ENCODE results near the gene GFAP. TPM values are rescaled to one million over a fixed set of nuclear protein-coding genes. Genes with fewer than 3 reads are reported as not detected.

GFAP gene
- total RNA-seq, 2 experiments from 2014 or later = not detected

DNA sequence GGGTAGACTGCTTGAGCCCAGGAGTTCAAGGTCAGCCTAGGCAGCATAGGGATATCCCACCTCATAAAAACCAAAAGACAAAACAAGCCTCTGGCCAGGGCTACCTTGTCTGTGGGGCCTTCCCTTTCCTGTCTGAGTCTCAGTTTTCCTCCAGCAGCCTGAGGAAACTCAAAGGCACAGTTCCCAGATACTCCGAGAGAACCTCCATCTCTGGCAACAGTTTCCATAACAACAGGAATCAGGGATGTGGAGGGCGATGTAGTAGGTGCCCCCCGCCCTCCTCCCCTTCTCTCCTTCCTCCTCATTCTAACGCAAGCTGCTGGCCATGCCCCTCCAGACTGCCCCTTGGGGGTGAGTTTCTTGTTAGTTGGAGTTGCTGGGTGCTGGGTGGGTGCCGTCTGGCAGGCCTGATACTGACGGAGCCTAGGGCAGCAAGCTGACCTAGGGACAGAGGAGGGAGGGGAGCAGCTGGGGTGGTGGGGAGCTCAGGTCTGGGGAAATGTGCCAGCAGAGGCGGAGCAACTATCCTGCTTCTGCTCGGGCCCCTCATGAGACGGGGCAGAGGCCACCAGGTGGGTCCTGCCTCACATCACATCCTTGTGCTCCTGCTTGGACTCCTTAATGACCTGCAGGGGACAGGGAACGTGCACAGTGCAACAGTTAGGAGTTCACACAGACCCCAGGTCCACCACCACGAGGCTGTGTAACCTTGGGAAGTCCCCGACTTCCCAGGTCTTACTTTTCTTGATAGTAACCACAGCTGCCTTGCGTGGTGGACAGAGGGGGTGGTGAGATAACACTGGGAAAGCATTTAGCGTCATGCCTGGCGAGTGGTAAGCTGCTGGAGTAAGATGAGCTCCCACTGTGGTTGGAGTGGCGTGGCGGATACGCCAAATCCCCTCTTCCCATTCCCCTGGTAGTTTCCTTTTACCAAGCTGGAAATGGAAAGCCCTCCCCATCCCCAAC, 8.3 kb downstream of the GFAP start:
- peaks cover 9% of the 10 kb centered on the region for H3K4me1 ChIP-seq (ENCODE audit: insufficient read depth, low read length)
- CTCF ChIA-PET = no interaction called here
- Mint-ChIP-seq H3K27me3 (peaks cover 32% of the 10 kb centered on the region), H3K4me3 (no peak overlapping the region), H3K36me3 (ENCODE audit: low read depth) (no peaks in the 10 kb centered on the region), H3K9me3 (no peaks in the 10 kb centered on the region), H3K4me1 (ENCODE audit: low read depth) (no peaks in the 10 kb centered on the region), H3K27ac (no peak overlapping the region)
- POLR2A ChIA-PET = no interaction called here
- TF ChIP-seq CTCF (IDR thresholded peaks at IDR 0.05) = no peak
- DNase-seq (peak in 1 of 14 experiments; percentile 6), ATAC-seq (ENCODE audit: poor library complexity) (no peak)
- intact Hi-C loops (cut with DNase I, micrococcal nuclease) = no loop called here
- no peak overlapping the region for H3K27ac ChIP-seq (ENCODE audit: low read depth in 1 of 2, low read length in 2 of 2)
- peaks cover 4 to 15% of the 10 kb centered on the region in 2 experiments for H3K27me3 ChIP-seq (ENCODE audit: control insufficient read depth in 1 of 2, insufficient read depth in 2 of 2, low read length in 2 of 2)
- H3K9me3 ChIP-seq (ENCODE audit: control insufficient read depth in 1 of 2, insufficient read depth in 1 of 2, low read length in 2 of 2) = no peaks in the 10 kb centered on the region
- no peaks in the 10 kb centered on the region for H3K36me3 ChIP-seq (ENCODE audit: insufficient read depth, low read length)
- no peak overlapping the region for H3K4me3 ChIP-seq (ENCODE audit: low read length)

- ATAC-seq (ENCODE audit: poor library complexity) = no peak
- Histone ChIP-seq H3K4me3 (ENCODE audit: low read length) (no peak overlapping the region), H3K36me3 (ENCODE audit: insufficient read depth, low read length) (no peaks in the 10 kb centered on the region), H3K27ac (ENCODE audit: low read depth in 1 of 2, low read length in 2 of 2) (no peak overlapping the region), H3K4me1 (ENCODE audit: insufficient read depth, low read length) (peaks cover 3% of the 10 kb centered on the region), H3K9me3 (ENCODE audit: control insufficient read depth in 1 of 2, insufficient read depth in 1 of 2, low read length in 2 of 2) (no peaks in the 10 kb centered on the region), H3K27me3 (ENCODE audit: control insufficient read depth in 1 of 2, insufficient read depth in 2 of 2, low read length in 2 of 2) (peaks cover 0 to 8% of the 10 kb centered on the region in 2 experiments)
- DNase-seq = peak in 1 of 14 experiments; percentile 30
- Mint-ChIP-seq H3K9me3 (no peaks in the 10 kb centered on the region), H3K4me1 (ENCODE audit: low read depth) (no peaks in the 10 kb centered on the region), H3K4me3 (no peak overlapping the region), H3K27me3 (peaks cover 27% of the 10 kb centered on the region), H3K27ac (no peak overlapping the region), H3K36me3 (ENCODE audit: low read depth) (no peaks in the 10 kb centered on the region)
- intact Hi-C loops (cut with DNase I, micrococcal nuclease) = no loop called here
- TF ChIP-seq CTCF (IDR thresholded peaks at IDR 0.05) = no peak
- CTCF ChIA-PET = no interaction called here
- POLR2A ChIA-PET = no interaction called here
Measured at GRCh38 chr17:44906010-44906646, 9.2 kb downstream of the GFAP start.

GRCh38 chr17:44905006-44906000, 10.0 kb downstream of the GFAP start:
- ATAC-seq (ENCODE audit: poor library complexity) (no peak), DNase-seq (no peak)
- TF ChIP-seq CTCF (IDR thresholded peaks at IDR 0.05) = no peak
- no peaks in the 10 kb centered on the region for H3K36me3 Mint-ChIP-seq (ENCODE audit: low read depth)
- Histone ChIP-seq H3K27ac (ENCODE audit: low read depth in 1 of 2, low read length in 2 of 2) (no peak overlapping the region), H3K4me3 (ENCODE audit: low read length) (no peak overlapping the region), H3K36me3 (ENCODE audit: insufficient read depth, low read length) (no peaks in the 10 kb centered on the region), H3K4me1 (ENCODE audit: insufficient read depth, low read length) (peaks cover 1% of the 10 kb centered on the region), H3K9me3 (ENCODE audit: control insufficient read depth in 1 of 2, insufficient read depth in 1 of 2, low read length in 2 of 2) (no peaks in the 10 kb centered on the region), H3K27me3 (ENCODE audit: control insufficient read depth in 1 of 2, insufficient read depth in 2 of 2, low read length in 2 of 2) (peaks cover 0 to 5% of the 10 kb centered on the region in 2 experiments)
- no peaks in the 10 kb centered on the region for H3K9me3 Mint-ChIP-seq
- intact Hi-C loops (cut with DNase I, micrococcal nuclease) = no loop called here
- no peak overlapping the region for H3K4me3 Mint-ChIP-seq
- peaks cover 2% of the 10 kb centered on the region for H3K4me1 Mint-ChIP-seq (ENCODE audit: low read depth)
- peaks cover 19% of the 10 kb centered on the region for H3K27me3 Mint-ChIP-seq
- ChIA-PET CTCF (no interaction called here), POLR2A (no interaction called here)
- H3K27ac Mint-ChIP-seq = no peak overlapping the region

All from CD4-positive, alpha-beta T cell (primary cell).